GM12891 (cell line): Measurements from ENCODE around the gene STPG2.

Experiments
- POLR2A ChIP-seq: IDR thresholded peaks from 2 replicates; pipeline ENCODE4 v1.6.1; 2011; ENCODE audit warnings: low read depth, low read length, control low read depth
- POLR2AphosphoS5 ChIP-seq: IDR thresholded peaks from 2 replicates; pipeline ENCODE4 v1.6.1; 2011; ENCODE audit warnings: low read depth, low read length, control low read depth
- TAF1 ChIP-seq: IDR thresholded peaks from 2 replicates; pipeline ENCODE4 v1.6.1; 2011; ENCODE audit warnings: low read depth, low read length, control low read depth

- TF ChIP-seq POLR2A (no peak), POLR2AphosphoS5 (no peak), TAF1 (no peak)
Observed at GRCh38 chr4:97867557-97868091, 275.7 kb downstream of the STPG2 start.
